K562 (cell line): ENCODE measurements around the gene SLC23A2. TPM values are rescaled to one million over a fixed set of nuclear protein-coding genes. Genes with fewer than 3 reads are reported as not detected.

Experiments
- GTF2A2 ChIP-seq: IDR thresholded peaks from 2 replicates; pipeline ENCODE4 v1.6.1; 2016; ENCODE audit warnings: mild to moderate bottlenecking, missing genetic modification characterization, missing compliant biosample characterization
- GTF3C2 ChIP-seq: IDR thresholded peaks from 3 replicates; pipeline ENCODE4 v1.6.1; 2011; ENCODE audit warnings: borderline replicate concordance, mild to moderate bottlenecking, moderate library complexity; ENCODE audit not compliant: insufficient read length; ENCODE audit errors: extremely low read depth
- KDM5B ChIP-seq: fragments of 200-600 bp; sonication (generic); IDR thresholded peaks from 2 replicates; pipeline ENCODE4 v1.6.1; 2012; ENCODE audit warnings: low read depth, mild to moderate bottlenecking, moderate library complexity, low read length, control low read depth, inconsistent platforms; ENCODE audit not compliant: insufficient replicate concordance
- KHSRP ChIP-seq: fragments of 450-650 bp; IDR thresholded peaks from 2 replicates; pipeline ENCODE4 v1.6.1; 2017
- NELFE ChIP-seq: IDR thresholded peaks from 2 replicates; pipeline ENCODE4 v1.6.1; 2011; ENCODE audit warnings: mild to moderate bottlenecking; ENCODE audit not compliant: insufficient read depth, insufficient read length
- NR0B1 ChIP-seq: fragments of 450-650 bp; IDR thresholded peaks from one replicate; pipeline ENCODE4 v1.6.1; 2018; ENCODE audit warnings: mild to moderate bottlenecking, moderate library complexity; ENCODE audit not compliant: partially characterized antibody
- NR2C1 ChIP-seq, 2 experiments: fragments of 450-650 bp; IDR thresholded peaks; 2 replicates each; pipeline ENCODE4 v1.6.1; 2017; ENCODE audit warnings: mild to moderate bottlenecking in 2 of 2, antibody characterized with exemption in 1 of 2, inconsistent platforms in 1 of 2, missing compliant biosample characterization in 1 of 2, missing genetic modification characterization in 1 of 2
- PHTF2 ChIP-seq: fragments of 250-450 bp; sonication (Bioruptor Pico); IDR thresholded peaks from 2 replicates; pipeline ENCODE4 v1.5.0; 2021; ENCODE audit warnings: mild to moderate bottlenecking
- SAFB ChIP-seq: fragments of 200-400 bp; formaldehyde crosslinking; IDR thresholded peaks from 2 replicates; pipeline ENCODE4 v1.6.1; 2017; ENCODE audit warnings: low read depth, low read length, borderline replicate concordance
- SLC30A9 ChIP-seq: fragments of 250-450 bp; sonication (Bioruptor Pico); IDR thresholded peaks from 2 replicates; pipeline ENCODE4 v1.8.0; 2022; ENCODE audit warnings: mild to moderate bottlenecking, moderate library complexity
- SMARCA5 ChIP-seq: fragments of 450-650 bp; IDR thresholded peaks from 2 replicates; pipeline ENCODE4 v1.6.1; 2016
- SRSF7 ChIP-seq: fragments of 200-400 bp; formaldehyde crosslinking; optimal IDR thresholded peaks from 2 replicates; pipeline ENCODE3; 2017; ENCODE audit warnings: mild to moderate bottlenecking, low read depth, low read length
- TCF3 ChIP-seq: sonication (generic); formaldehyde crosslinking; IDR thresholded peaks from 2 replicates; pipeline ENCODE4 v1.4.0; 2020; ENCODE audit warnings: mild to moderate bottlenecking, missing genetic modification reagents
- ZBTB12 ChIP-seq: fragments of 250-450 bp; sonication (Bioruptor Pico); IDR thresholded peaks from 2 replicates; pipeline ENCODE4 v1.4.0; 2020
- ZNF140 ChIP-seq: fragments of 250-450 bp; sonication (Bioruptor Pico); IDR thresholded peaks from 2 replicates; pipeline ENCODE4 v1.8.0; 2021; ENCODE audit warnings: moderate library complexity, mild to moderate bottlenecking, inconsistent platforms
- ZNF395 ChIP-seq: fragments of 200-800 bp; sonication (Bioruptor generic); IDR thresholded peaks from 2 replicates; pipeline ENCODE4 v1.6.1; 2017; ENCODE audit warnings: missing genetic modification characterization, missing compliant biosample characterization
- polyA plus RNA-seq, 8 experiments: library from polyadenylated mRNA; depleted of rRNA in 4 of 8; stranded (reverse) in 5 of 8; unstranded in 3 of 8; fragments of >200 nt; fragmentation: Nextera tagmentation in 2 of 8; fragmentation: Illumina TruSeq in 1 of 8; extraction: Ambion mirVana in 2 of 8; extraction: Trizol in 1 of 8; gene quantifications; 2 replicates each; pipeline versions ENCODE4 v1.2.1 to v1.2.3, GENCODE V29; 2011 to 2014; ENCODE audit warnings: inconsistent platforms in 1 of 8, missing spikeins in 1 of 8
- total RNA-seq, 7 experiments: library from RNA; depleted of rRNA in 6 of 7; stranded (reverse); fragments of >200 nt in 6 of 7; fragmentation: Illumina TruSeq in 2 of 7; extraction: Trizol in 2 of 7; gene quantifications; 2 replicates each; pipeline versions ENCODE4 v1.2.1 to v1.2.3, GENCODE V29; 2011 to 2021; ENCODE audit warnings: low replicate concordance in 1 of 7

The SLC23A2 gene
- total and polyA plus RNA-seq, 9 of the 15 experiments (the other 6 are each of a cell fraction or from before 2014, with no cell fraction given): 0.39 to 6.7 (median 3.2) TPM

GRCh38 chr20:4869290-4870193 is 131.8 kb downstream of the SLC23A2 start (continued):
- no peak for TF ChIP-seq SLC30A9
- TF ChIP-seq SAFB: no peak
- no peak for TF ChIP-seq GTF3C2
- no peak for TF ChIP-seq KHSRP
- no peak for TF ChIP-seq ZBTB12 (CRISPR knock-in tag)
- no peak for TF ChIP-seq ZNF140
- TF ChIP-seq SRSF7: no peak
- TF ChIP-seq ZNF395 (CRISPR knock-in tag): no peak
- TF ChIP-seq KDM5B: no peak
- TF ChIP-seq NR0B1: no peak
- TF ChIP-seq NR2C1 (IDR thresholded peaks at IDR 0.05): no peak
- no peak for TF ChIP-seq NR2C1 (tag; IDR thresholded peaks at IDR 0.05)
- TF ChIP-seq PHTF2 (CRISPR knock-in tag): no peak
- peak; percentile 56 for TF ChIP-seq TCF3 (CRISPR knock-in tag)
- no peak for TF ChIP-seq NELFE
- TF ChIP-seq SMARCA5: no peak
- no peak for TF ChIP-seq GTF2A2 (tag)
